ENCODE data around the gene GIGYF2.

GRCh38 chr2:232839411-232840079 is 142.4 kb downstream of the GIGYF2 start:
- TF ChIP-seq CTCF (optimal IDR thresholded peaks at IDR 0.05 in 1 of 3, IDR thresholded peaks at IDR 0.05 in 1 of 3, conservative IDR thresholded peaks at IDR 0.05 in 1 of 3; ENCODE audit: extremely low read depth in 1 of 3, insufficient read depth in 2 of 3, low read length in 3 of 3): no peak
- no peak for TF ChIP-seq EZH2 (IDR thresholded peaks at IDR 0.05; ENCODE audit: low read length)
